HG02588 (cell line): ENCODE results near the gene FHIP1B.
"Not testable (repeated sequence)": the region's sequence is repeated elsewhere in the genome, so short reads cannot be mapped to it uniquely, and the experiment has no call there.

Source experiments
- ATAC-seq: cut with Tn5 transposase; IDR thresholded peaks from one replicate; pipeline ENCODE4 v1.9.1; 2021; ENCODE audit warnings: mild to moderate bottlenecking, moderate library complexity; ENCODE audit not compliant: unreplicated experiment

Gene FHIP1B

GRCh38 chr11:6234387-6235107, at the start of gene FHIP1B:
TSS of gene FHIP1B (minus strand) at chr11:6234636. CDS start at chr11:6224516, 10,120 bp downstream.
- ATAC-seq, result peak; percentile 94

DNA sequence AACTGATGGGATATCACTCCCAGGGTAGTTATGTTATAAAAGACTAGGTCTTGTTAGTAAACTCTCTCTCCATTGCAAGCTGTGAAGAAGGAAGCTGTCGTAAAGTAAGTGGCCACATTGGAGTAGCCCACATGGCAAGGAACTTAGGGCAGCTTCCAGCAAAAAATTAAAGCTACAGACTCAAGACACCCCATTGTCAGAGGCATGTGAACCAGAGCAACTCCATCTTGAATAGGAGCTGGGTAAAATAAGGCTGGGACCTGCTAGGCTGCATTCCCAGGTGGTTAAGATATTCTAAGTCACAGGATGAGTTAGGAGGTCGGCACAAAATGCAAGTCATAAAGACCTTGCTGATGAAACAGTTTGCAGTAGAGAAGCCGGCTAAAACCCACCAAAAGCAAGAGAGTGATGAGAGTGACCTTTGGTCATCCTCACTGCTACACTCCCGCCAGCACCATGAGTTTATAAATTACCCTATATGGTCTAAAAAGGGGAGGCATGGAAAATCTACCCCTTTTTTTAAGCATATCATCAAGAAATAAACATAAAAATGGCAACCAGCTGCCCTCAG, 49.1 kb upstream of the FHIP1B start:
- no peak for ATAC-seq

DNA sequence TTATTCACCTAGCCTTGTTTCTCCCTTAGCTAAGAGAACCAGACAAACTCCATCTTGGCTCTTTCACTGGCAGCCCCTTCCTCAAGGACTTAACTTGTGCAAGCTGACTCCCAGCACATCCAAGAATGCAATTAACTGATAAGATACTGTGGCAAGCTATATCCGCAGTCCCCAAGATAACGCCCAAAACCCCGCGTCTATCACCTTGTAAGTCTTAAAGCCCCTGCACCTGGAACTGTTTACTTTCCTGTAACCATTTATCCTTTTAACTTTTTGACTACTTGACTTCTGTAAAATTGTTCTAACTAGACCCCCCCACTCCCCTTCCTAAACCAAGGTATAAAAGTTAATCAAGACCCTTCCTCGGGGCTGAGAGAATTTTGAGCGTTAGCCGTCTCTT, 46.4 kb upstream of the FHIP1B start:
- ATAC-seq, result not testable (repeated sequence)

DNA sequence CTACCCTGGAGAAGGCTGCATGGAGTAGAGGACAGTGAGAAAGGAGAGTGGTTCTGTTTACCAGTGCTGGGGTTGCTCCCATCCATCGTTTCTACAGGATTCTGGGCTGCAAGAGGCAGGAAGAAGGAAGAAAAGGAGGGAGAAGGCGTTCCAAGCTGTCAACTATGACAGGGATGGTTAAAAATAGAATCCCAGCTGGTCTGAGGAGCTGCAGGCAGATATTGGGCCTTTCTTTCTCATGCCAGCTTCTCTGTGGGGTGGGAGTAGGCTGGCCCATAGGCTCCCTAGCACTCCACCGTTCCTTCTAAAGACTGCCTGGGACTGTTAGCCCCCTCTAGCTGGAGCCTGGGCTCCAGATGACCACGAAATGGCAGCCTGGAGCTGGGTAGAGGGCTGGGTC, 38.8 kb upstream of the FHIP1B start:
- ATAC-seq, result no peak

- ATAC-seq, result no peak
Observed at GRCh38 chr11:6271598-6271997, 37.2 kb upstream of the FHIP1B start.

- ATAC-seq, result no peak
Observed at GRCh38 chr11:6270584-6271246, 36.3 kb upstream of the FHIP1B start.

DNA sequence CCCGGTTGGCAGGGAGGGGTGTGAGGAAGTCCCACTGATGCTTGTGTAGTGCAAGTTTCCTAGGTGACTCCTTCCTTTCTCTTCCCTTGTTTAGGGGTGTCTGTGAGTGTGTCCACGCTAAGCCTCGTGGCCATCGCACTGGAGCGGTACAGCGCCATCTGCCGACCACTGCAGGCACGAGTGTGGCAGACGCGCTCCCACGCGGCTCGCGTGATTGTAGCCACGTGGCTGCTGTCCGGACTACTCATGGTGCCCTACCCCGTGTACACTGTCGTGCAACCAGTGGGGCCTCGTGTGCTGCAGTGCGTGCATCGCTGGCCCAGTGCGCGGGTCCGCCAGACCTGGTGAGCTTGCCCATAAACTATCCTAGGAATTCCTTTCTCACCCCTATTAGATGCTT, 35.6 kb upstream of the FHIP1B start:
- no peak for ATAC-seq

GRCh38 chr11:6268820-6269219, 34.4 kb upstream of the FHIP1B start:
- ATAC-seq, result no peak

- ATAC-seq, result no peak
Observed at GRCh38 chr11:6263662-6264061, 29.2 kb upstream of the FHIP1B start.

- no peak for ATAC-seq
Observed at GRCh38 chr11:6260207-6260726, 25.8 kb upstream of the FHIP1B start.

- ATAC-seq, result no peak
Observed at GRCh38 chr11:6258571-6259081, 24.2 kb upstream of the FHIP1B start.

GRCh38 chr11:6258141-6258540, 23.7 kb upstream of the FHIP1B start:
- no peak for ATAC-seq

DNA sequence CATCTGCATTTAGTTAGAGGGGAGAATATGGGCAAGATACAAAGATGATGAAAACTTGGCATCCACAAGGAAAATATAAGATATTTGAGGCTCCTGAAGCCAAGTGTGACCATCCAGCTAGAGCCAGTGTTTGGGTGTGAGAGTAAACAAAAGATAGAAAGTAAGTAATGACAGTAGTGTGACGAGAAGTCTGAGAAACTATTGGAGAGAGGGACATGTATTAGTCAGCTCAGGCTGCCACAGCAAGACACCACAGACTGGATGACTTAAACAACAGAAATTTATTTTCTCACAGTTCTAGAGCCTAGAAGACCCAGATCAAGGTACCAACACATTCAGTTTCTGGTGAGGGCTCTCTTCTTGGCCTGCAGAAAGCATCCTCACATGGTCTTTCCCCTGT, 18.8 kb upstream of the FHIP1B start:
- peak; percentile 54 for ATAC-seq

- no peak for ATAC-seq
Observed at GRCh38 chr11:6251990-6252473, 17.6 kb upstream of the FHIP1B start.

DNA sequence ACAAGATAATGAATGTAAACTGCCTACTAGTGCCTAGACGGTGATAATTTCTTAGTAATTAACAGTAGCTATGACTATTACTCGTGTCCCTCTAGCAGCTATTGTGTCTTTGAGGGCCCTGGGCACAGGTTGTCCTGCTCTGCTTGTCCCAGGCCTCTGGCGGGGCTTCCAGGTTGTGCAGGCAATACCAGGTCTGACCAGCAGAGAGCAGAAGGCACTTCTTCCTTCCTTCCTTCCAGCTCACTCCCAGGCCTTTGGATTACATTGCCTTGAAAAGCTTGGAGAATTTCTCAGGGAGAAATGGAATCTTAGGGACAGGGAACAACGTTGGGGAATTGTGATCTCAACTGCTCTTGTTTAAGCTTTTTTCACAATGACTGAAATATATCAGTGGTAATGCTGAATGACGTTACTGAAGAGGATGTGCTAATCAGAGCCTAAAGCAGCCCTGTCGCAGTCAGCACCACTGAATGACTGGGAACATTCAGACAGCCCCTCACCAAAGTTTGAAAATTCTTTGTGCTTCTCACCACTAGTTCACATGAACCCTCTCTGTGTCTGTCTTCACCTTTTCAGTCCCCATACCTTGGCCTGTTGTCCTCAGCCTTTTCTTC, 16.8 kb upstream of the FHIP1B start:
- ATAC-seq, result peak; percentile 69

DNA sequence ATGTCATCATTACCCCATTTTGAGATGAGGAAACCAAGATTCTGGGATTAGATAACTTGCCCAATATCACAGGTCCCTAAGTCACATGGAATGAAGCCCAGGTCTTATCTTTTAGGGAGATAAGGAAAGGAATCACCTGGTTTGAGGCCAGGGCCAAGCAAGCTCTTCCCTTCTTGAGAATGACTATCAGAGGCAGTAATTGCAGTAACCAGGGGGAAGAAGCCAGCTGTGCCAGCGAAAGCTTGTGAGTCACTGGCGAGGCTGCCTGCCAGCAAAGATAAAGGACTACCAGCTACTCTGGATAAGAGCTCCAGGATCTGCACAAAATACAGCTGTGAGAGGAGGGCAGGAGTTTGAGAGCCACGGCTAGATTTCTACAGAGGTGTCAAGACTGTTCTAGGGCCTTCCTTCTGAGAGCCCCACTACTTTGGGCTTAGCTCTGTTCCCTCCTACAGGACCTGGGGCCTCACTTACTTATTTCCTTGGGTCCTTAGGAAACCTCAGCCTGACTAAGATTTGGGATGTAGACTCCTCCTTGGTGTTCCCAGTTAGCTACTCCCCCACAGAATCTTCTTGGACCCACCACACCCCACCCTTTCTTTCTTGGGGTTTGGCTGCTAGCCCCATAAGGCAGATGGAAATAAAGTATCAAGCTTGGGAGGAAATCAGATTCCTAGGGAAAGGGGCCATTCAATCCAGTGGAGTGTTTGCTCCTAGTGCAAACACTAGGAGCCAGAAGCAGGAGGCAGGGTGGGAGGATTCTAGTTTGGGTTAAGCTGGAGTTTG, 15.5 kb upstream of the FHIP1B start:
- no peak for ATAC-seq

- not testable (repeated sequence) for ATAC-seq
Observed at GRCh38 chr11:6248897-6249296, 14.5 kb upstream of the FHIP1B start.

DNA sequence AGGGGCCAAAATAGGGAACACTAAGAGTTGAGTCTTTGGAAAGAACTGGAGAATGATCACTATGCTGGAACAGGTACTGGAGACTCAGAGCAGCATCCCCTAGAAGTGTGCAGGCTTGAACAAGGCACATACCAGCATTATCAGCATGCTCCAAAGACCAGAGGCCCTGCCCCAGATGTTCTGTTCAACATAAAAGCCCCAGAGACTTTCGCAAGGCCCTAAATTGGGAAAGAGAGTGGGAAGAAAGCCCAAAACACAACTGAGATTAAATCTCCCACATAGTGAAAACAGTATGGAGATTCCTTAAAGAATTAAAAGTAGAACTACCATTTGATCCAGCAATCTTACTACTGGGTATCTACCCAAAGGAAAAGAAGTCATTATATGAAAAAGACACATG, 13.8 kb upstream of the FHIP1B start:
- ATAC-seq, result no peak

DNA sequence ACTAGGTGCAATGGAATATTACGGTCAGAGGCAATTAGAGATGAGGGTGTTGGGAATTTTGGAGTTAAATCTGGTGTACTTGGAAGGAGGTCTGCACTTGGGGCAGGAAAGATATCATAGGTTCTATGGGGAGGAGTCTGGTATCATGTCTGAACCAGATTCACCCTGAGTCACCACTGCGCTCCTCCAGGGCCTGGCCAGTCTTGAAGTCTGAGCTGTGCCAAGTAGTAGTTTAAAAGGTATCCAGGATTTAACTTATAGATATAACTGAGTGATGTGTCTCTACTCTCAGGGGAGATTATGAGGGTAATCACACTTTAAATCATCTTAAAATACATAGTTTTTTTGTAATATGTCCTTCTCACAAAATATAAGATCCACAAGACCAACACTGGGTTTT, 11.1 kb upstream of the FHIP1B start:
- ATAC-seq, result no peak

- no peak for ATAC-seq
Observed at GRCh38 chr11:6241316-6241715, 6.9 kb upstream of the FHIP1B start.
